GM12873 (cell line): ENCODE results near the gene TRPC4AP.

Experiments used
- CTCF ChIP-seq: IDR thresholded peaks from 2 replicates; pipeline ENCODE4 v1.5.1; 2012; ENCODE audit warnings: low read depth, mild to moderate bottlenecking, moderate library complexity, low read length, control low read depth; ENCODE audit not compliant: insufficient read depth; ENCODE audit errors: missing control alignments

TRPC4AP gene

DNA sequence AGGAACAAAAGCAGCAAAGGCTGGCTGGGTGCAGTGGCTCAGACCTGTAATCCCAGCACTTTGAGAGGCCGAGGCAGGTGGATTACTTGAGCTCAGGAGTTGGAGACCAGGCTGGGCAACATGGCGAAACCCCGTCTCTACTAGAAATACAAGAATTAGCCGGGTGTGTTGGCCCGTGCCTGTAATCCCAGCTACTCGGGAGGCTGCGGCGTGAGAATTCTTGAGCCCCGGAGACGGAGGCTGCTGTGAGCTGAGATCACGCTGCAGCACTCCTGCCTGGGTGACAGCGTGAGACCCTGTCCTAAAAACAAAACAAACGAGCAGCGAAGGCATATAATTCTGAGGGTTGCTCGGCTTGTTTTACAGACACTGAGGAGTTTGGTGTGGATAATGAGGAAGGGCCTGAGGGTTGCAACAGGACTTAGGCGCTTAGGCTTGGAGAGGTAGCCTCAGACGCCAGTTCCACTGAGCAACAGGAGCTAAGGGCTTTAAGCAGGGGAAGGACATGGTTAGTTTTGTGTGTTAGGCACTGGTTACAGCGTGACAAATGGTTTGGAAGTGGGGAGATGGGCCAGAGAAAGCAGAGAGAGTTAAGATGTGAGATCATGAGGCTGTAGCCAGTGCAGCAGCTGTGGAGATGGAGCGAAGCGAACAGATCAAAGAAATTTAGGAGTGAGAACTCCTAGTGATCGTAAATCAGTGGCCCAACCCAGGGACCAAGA is 135.7 kb downstream of the TRPC4AP start:
- TF ChIP-seq CTCF: no peak

GRCh38 chr20:34956041-34956458 is 136.6 kb downstream of the TRPC4AP start:
- no peak for TF ChIP-seq CTCF

DNA sequence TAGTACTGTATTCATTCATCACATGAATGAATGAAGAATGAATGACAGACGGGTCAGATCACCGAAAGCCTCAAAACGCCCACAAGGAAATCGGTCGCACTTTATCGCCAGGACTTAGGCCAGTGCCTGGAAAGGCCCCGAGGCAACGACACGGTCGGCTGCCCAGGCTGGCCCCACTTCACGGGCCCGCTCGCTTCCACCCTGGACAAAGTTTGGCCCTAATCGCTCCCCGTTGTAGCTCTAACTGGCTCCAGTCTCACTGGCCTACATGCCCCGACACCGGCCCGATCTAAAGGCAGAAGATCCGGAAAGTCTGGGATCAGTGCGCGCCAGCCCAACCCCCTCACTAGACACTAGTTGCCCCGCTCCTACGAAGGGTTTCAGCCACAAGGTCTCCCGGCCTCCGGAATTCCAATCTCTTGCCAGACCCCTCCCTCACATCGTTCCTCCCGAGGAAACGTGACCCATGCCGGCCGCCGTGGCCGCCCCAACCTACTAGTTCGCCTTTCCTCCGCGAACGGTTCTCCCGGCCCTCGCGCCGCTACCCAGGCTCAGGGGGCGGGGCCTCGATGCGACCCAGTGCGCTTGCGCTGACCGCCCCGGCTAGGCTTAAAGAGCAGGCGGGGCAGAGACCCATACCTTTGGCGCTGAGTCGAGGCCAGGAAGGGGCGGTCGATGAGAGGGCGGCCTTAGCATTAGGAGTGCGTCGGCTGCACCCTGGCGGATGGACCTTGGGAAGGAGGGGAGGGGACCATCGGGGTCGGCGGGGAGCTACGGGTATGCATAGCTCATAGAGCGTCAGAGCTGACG is 137.2 kb downstream of the TRPC4AP start, which contains the start of the genes GSS and MYH7B:
TSS of gene GSS (minus strand) at position 576 of the 810 bp plus-strand sequence. CDS start 3,954 bp downstream, outside the sequence.
TSS of gene MYH7B (plus strand) at position 638 of the 810 bp plus-strand sequence. CDS start 22,138 bp downstream, outside the sequence.
- TF ChIP-seq CTCF: peak; percentile 49

- TF ChIP-seq CTCF: no peak
Measured at GRCh38 chr20:34954904-34955230, 137.7 kb downstream of the TRPC4AP start.

DNA sequence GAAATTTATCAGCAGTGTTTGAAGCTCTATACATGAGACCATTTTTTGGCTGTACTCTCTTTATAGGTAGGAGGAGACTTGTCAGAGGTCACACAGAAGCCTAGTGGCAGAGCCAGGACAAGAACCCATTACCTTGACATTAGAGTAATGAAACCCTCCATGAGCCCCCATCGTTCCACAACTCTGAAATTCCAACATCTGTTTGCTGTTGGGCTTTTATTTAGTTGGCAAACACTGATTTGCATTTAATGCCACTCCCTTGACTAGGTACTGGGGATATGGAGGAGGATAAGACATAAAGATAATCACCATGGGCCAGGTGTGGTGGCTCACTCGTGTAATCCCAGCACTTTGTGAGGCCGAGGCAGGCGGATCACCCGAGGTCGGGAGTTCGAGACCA is 138.6 kb downstream of the TRPC4AP start:
- TF ChIP-seq CTCF: no peak

DNA sequence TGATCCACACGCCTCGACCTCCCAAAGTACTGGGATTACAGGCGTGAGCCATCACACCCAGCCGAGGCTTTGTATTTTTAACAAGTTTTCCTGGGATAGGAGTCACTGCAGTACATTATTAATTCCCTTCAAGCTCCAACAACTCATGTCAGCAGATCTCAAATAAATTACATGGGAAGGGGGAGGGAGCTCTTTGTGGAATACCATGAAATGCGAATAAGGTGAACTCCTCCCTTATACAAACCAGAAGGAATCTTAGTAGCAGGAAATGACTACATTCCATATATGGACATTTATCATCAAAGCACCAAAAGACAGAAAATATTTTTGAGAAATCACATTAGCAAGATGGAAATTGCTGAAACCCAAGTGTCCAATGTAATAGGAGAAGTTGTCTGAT is 139.9 kb downstream of the TRPC4AP start:
- no peak for TF ChIP-seq CTCF
